GM19193 (cell line): ENCODE data around the gene CD8A.

Experiments used
- POLR2A ChIP-seq: IDR thresholded peaks from 4 replicates; pipeline ENCODE4 v1.6.1; 2011; ENCODE audit not compliant: insufficient read depth, insufficient read length; ENCODE audit errors: extremely low read depth

Gene CD8A

GRCh38 chr2:86809481-86810121, 18.9 kb upstream of the CD8A start:
- TF ChIP-seq POLR2A = no peak

GRCh38 chr2:86808315-86809161, 17.8 kb upstream of the CD8A start:
- no peak for TF ChIP-seq POLR2A

GRCh38 chr2:86807468-86808275, 17.0 kb upstream of the CD8A start:
- no peak for TF ChIP-seq POLR2A

- no peak for TF ChIP-seq POLR2A
Observed at GRCh38 chr2:86807133-86807467, 16.4 kb upstream of the CD8A start.

GRCh38 chr2:86806059-86806857, 15.5 kb upstream of the CD8A start:
- TF ChIP-seq POLR2A = no peak

GRCh38 chr2:86800856-86801567, 10.3 kb upstream of the CD8A start:
- no peak for TF ChIP-seq POLR2A

- no peak for TF ChIP-seq POLR2A
Observed at GRCh38 chr2:86794861-86795260, 4.1 kb upstream of the CD8A start.

GRCh38 chr2:86793752-86794151, 3.0 kb upstream of the CD8A start:
- TF ChIP-seq POLR2A = no peak

GRCh38 chr2:86791573-86791972, 860 bp upstream of the CD8A start:
- no peak for TF ChIP-seq POLR2A

- TF ChIP-seq POLR2A = no peak
Observed at GRCh38 chr2:86790134-86790675, 508 bp downstream of the CD8A start.

- no peak for TF ChIP-seq POLR2A
Observed at GRCh38 chr2:86789687-86790133, 1.0 kb downstream of the CD8A start.

- TF ChIP-seq POLR2A = no peak
Observed at GRCh38 chr2:86788881-86789686, 1.6 kb downstream of the CD8A start.

- TF ChIP-seq POLR2A = no peak
Observed at GRCh38 chr2:86788165-86788564, 2.5 kb downstream of the CD8A start.
